DMS153 treated with DMSO at 0.1 percent for 48 hours (cell line): Measurements from ENCODE around the gene MKRN1.
"Not testable (repeated sequence)": the region's sequence is repeated elsewhere in the genome, so short reads cannot be mapped to it uniquely, and the experiment has no call there.

Experiments used
- DNase-seq: peaks from one replicate; lab custom pipeline; 2025; ENCODE audit not compliant: unreplicated experiment; lab: John Stamatoyannopoulos, UW

MKRN1 gene

GRCh38 chr7:140440593-140440992 lies 38.7 kb downstream of the MKRN1 start:
- no peak for DNase-seq

- no peak for DNase-seq
These were observed 39.9 kb downstream of the MKRN1 start for GRCh38 chr7:140439359-140439758.

GRCh38 chr7:140435252-140435895 lies 43.9 kb downstream of the MKRN1 start:
- DNase-seq = no peak

- DNase-seq = no peak
These were observed 45.9 kb downstream of the MKRN1 start for GRCh38 chr7:140433396-140433795.

- no peak for DNase-seq
These were observed 53.2 kb downstream of the MKRN1 start for GRCh38 chr7:140426130-140426529.

GRCh38 chr7:140425718-140426117 lies 53.6 kb downstream of the MKRN1 start:
- DNase-seq = no peak

- DNase-seq = no peak
These were observed 55.8 kb downstream of the MKRN1 start for GRCh38 chr7:140423501-140423900.

- no peak for DNase-seq
These were observed 57.8 kb downstream of the MKRN1 start for GRCh38 chr7:140421521-140421920.

GRCh38 chr7:140418653-140419052 lies 60.7 kb downstream of the MKRN1 start:
- DNase-seq = no peak

GRCh38 chr7:140418156-140418472 lies 61.2 kb downstream of the MKRN1 start:
- DNase-seq = not testable (repeated sequence)

GRCh38 chr7:140417456-140418155 lies 61.7 kb downstream of the MKRN1 start:
- DNase-seq = peak; percentile 58

GRCh38 chr7:140416560-140416959 lies 62.7 kb downstream of the MKRN1 start:
- peak; percentile 3 for DNase-seq

- DNase-seq = not testable (repeated sequence)
These were observed 63.5 kb downstream of the MKRN1 start for GRCh38 chr7:140415816-140416215.

GRCh38 chr7:140415361-140415760 lies 63.9 kb downstream of the MKRN1 start:
- no peak for DNase-seq

- no peak for DNase-seq
These were observed 74.7 kb downstream of the MKRN1 start for GRCh38 chr7:140404565-140405065.

- DNase-seq = peak; percentile 76
These were observed 75.3 kb downstream of the MKRN1 start, which contains the start of gene RAB19 for GRCh38 chr7:140403878-140404564. TSS of gene RAB19 (plus strand) at chr7:140404058. CDS start at chr7:140407647, 3,589 bp downstream.
